GM23248 (cell line): ENCODE results near the gene PDZD7. TPM values are rescaled to one million over a fixed set of nuclear protein-coding genes. Genes with fewer than 3 reads are reported as not detected.

Source experiments
- DNase-seq: peaks from one replicate; pipeline ENCODE4 v3.0.0-alpha.2; 2015
- H2AFZ ChIP-seq: fragments of 200-600 bp; sonication (generic); 2 replicates; pipeline ENCODE4 v1.6.1; 2016; ENCODE audit warnings: antibody characterized with exemption
- H3F3A ChIP-seq: fragments of 200-600 bp; sonication (generic); 2 replicates; pipeline ENCODE4 v1.6.1; 2016; ENCODE audit warnings: mild to moderate bottlenecking, antibody characterized with exemption, mixed run types; ENCODE audit not compliant: insufficient read depth
- H3K27ac ChIP-seq: fragments of 200-600 bp; sonication (generic); 2 replicates; pipeline ENCODE4 v1.5.1; 2016; ENCODE audit warnings: mild to moderate bottlenecking
- H3K27me3 ChIP-seq: fragments of 200-600 bp; sonication (generic); replicated peaks from 2 replicates; pipeline ENCODE4 v1.6.1; 2016; ENCODE audit warnings: mild to moderate bottlenecking; ENCODE audit not compliant: insufficient read depth
- H3K36me3 ChIP-seq: fragments of 200-600 bp; sonication (generic); 2 replicates; pipeline ENCODE4 v1.6.1; 2016; ENCODE audit warnings: low read depth, mild to moderate bottlenecking
- H3K4me1 ChIP-seq: fragments of 200-600 bp; sonication (generic); 2 replicates; pipeline ENCODE4 v1.6.1; 2016; ENCODE audit warnings: mild to moderate bottlenecking; ENCODE audit not compliant: insufficient read depth
- H3K4me2 ChIP-seq: fragments of 200-600 bp; sonication (generic); one replicate; pipeline ENCODE4 v1.6.1; 2016; ENCODE audit warnings: mild to moderate bottlenecking; ENCODE audit not compliant: unreplicated experiment
- H3K4me3 ChIP-seq: fragments of 200-600 bp; sonication (generic); 2 replicates; pipeline ENCODE4 v1.5.1; 2016; ENCODE audit warnings: mild to moderate bottlenecking
- H3K79me2 ChIP-seq: fragments of 200-600 bp; sonication (generic); 2 replicates; pipeline ENCODE4 v1.6.1; 2016; ENCODE audit warnings: mild to moderate bottlenecking; ENCODE audit not compliant: insufficient read depth
- H3K9ac ChIP-seq: fragments of 200-600 bp; sonication (generic); 2 replicates; pipeline ENCODE4 v1.6.1; 2016; ENCODE audit warnings: mild to moderate bottlenecking
- H3K9me2 ChIP-seq: fragments of 200-600 bp; sonication (generic); 2 replicates; pipeline ENCODE4 v1.6.1; 2016; ENCODE audit warnings: mixed run types, mild to moderate bottlenecking, moderate library complexity; ENCODE audit not compliant: insufficient read depth
- H3K9me3 ChIP-seq: fragments of 200-600 bp; sonication (generic); one replicate; pipeline ENCODE4 v1.6.1; 2017; ENCODE audit warnings: low read depth
- H4K20me1 ChIP-seq: fragments of 200-600 bp; sonication (generic); 2 replicates; pipeline ENCODE4 v1.6.0; 2016; ENCODE audit not compliant: insufficient read depth
- EZH2 ChIP-seq: fragments of 200-600 bp; sonication (generic); IDR thresholded peaks from 2 replicates; pipeline ENCODE4 v1.6.1; 2018; ENCODE audit warnings: antibody characterized with exemption, mild to moderate bottlenecking; ENCODE audit not compliant: insufficient read depth, poor library complexity, severe bottlenecking
- EZH2phosphoT487 ChIP-seq: fragments of 200-600 bp; sonication (generic); IDR thresholded peaks from 2 replicates; pipeline ENCODE4 v1.6.1; 2018; ENCODE audit warnings: antibody characterized with exemption, moderate library complexity, mild to moderate bottlenecking, low read depth; ENCODE audit not compliant: insufficient read depth
- WGBS, 2 experiments: methylation state at CpG; one replicate each; pipeline ENCODE4 v1.1.6; 2015 to 2017; ENCODE audit warnings: low lambda C conversion rate in 2 of 2, low coverage in 1 of 2; ENCODE audit errors: missing lambda C conversion rate in 2 of 2; 5-methylcytosine and 5-hydroxymethylcytosine counted together
- in situ Hi-C: fragments of 300-500 bp; cut with MboI; formaldehyde crosslinking; loops from 2 replicates; pipeline ENCODE4 v1.15.0; 2020
- polyA plus RNA-seq: library from polyadenylated mRNA; unstranded; fragments of >200 nt; fragmentation: Nextera tagmentation; extraction: Ambion mirVana; gene quantifications from 2 replicates; pipeline ENCODE4 v1.2.1, GENCODE V29; 2016
- total RNA-seq: library from RNA; depleted of rRNA; stranded (reverse); fragments of >200 nt; shearing (Covaris generic); gene quantifications from 2 replicates; pipeline ENCODE4 v1.2.3, GENCODE V29; 2014

The PDZD7 gene
- total and polyA plus RNA-seq, 2 experiments from 2014 or later: 0.54 to 1.1 TPM

GRCh38 chr10:101043363-101043707 lies 12.4 kb upstream of the PDZD7 start:
- Histone ChIP-seq H3K9me2 (no peaks in the 10 kb centered on the region), H3K9ac (peak overlapping the region; percentile 93), H3K9me3 (no peaks in the 10 kb centered on the region), H3F3A (peaks cover 35% of the 10 kb centered on the region), H4K20me1 (no peaks in the 10 kb centered on the region), H3K4me2 (peak overlapping the region; percentile 100), H3K4me1 (peaks cover 13% of the 10 kb centered on the region), H3K27ac (peak overlapping the region; percentile 95), H3K27me3 (peaks cover 5% of the 10 kb centered on the region), H3K36me3 (peaks cover under 1% of the 10 kb centered on the region; the same call in 1 of the 2 replicates), H3K4me3 (peak overlapping the region; percentile 87), H3K79me2 (no peaks in the 10 kb centered on the region), H2AFZ (peak overlapping the region; percentile 99)
- peak; percentile 46 for DNase-seq
- in situ Hi-C loops: no loop called here
- TF ChIP-seq EZH2phosphoT487 (no peak), EZH2 (no peak)
- 2 to 10% methylated on average over 2 of the region's 2 CpGs for WGBS, 2 experiments

- Histone ChIP-seq H3K9me2 (no peaks in the 10 kb centered on the region), H3K4me3 (peak overlapping the region; percentile 87), H3K36me3 (peaks cover 6% of the 10 kb centered on the region), H3K27ac (peak overlapping the region; percentile 95), H3K4me1 (peaks cover 13% of the 10 kb centered on the region), H3K9me3 (no peaks in the 10 kb centered on the region), H4K20me1 (no peaks in the 10 kb centered on the region), H3K4me2 (peak overlapping the region; percentile 100), H3K79me2 (no peaks in the 10 kb centered on the region), H2AFZ (peak overlapping the region; percentile 99), H3K9ac (peak overlapping the region; percentile 93), H3F3A (peaks cover 40% of the 10 kb centered on the region), H3K27me3 (no peaks in the 10 kb centered on the region; the same call in none of the 2 replicates)
- DNase-seq: peak; percentile 97
- no peak for TF ChIP-seq EZH2phosphoT487
- TF ChIP-seq EZH2: no peak
- 0 to 1% methylated on average over 37 to 40 of the region's 40 CpGs for WGBS, 2 experiments
- in situ Hi-C loops: no loop called here
Observed at GRCh38 chr10:101042667-101043362, 11.9 kb upstream of the PDZD7 start.

GRCh38 chr10:101042118-101042517 lies 11.2 kb upstream of the PDZD7 start:
- no peak for DNase-seq
- 37 to 39% methylated on average over 4 of the region's 4 CpGs for WGBS, 2 experiments
- peak overlapping the region; percentile 93 for H3K9ac ChIP-seq
- H3K4me3 ChIP-seq: peak overlapping the region; percentile 87
- no peaks in the 10 kb centered on the region for H3K79me2 ChIP-seq
- peak overlapping the region; percentile 99; the same call in 1 of the 2 replicates for H2AFZ ChIP-seq
- H3K4me2 ChIP-seq: peak overlapping the region; percentile 100
- in situ Hi-C loops: no loop called here
- peaks cover 12% of the 10 kb centered on the region for H3K36me3 ChIP-seq
- H3K4me1 ChIP-seq: peaks cover 13% of the 10 kb centered on the region
- H3K27ac ChIP-seq: peak overlapping the region; percentile 95
- no peaks in the 10 kb centered on the region for H4K20me1 ChIP-seq
- TF ChIP-seq EZH2 (no peak), EZH2phosphoT487 (no peak)
- H3K9me2 ChIP-seq: no peaks in the 10 kb centered on the region
- peaks cover 44% of the 10 kb centered on the region for H3F3A ChIP-seq
- no peaks in the 10 kb centered on the region for H3K9me3 ChIP-seq
- no peaks in the 10 kb centered on the region; the same call in 1 of the 2 replicates for H3K27me3 ChIP-seq

- Histone ChIP-seq H3K4me1 (peaks cover 13% of the 10 kb centered on the region), H3K9me2 (no peaks in the 10 kb centered on the region), H3K4me2 (no peak overlapping the region), H4K20me1 (no peaks in the 10 kb centered on the region), H3K36me3 (peaks cover 18% of the 10 kb centered on the region), H3F3A (peaks cover 44% of the 10 kb centered on the region), H2AFZ (no peak overlapping the region), H3K27ac (peak overlapping the region; percentile 95; the same call in 1 of the 2 replicates), H3K4me3 (no peak overlapping the region), H3K79me2 (peaks cover 6% of the 10 kb centered on the region), H3K27me3 (no peaks in the 10 kb centered on the region), H3K9me3 (no peaks in the 10 kb centered on the region), H3K9ac (no peak overlapping the region; the same call in 1 of the 2 replicates)
- no peak for TF ChIP-seq EZH2
- 20 to 22% methylated on average over 5 to 6 of the region's 6 CpGs for WGBS, 2 experiments
- in situ Hi-C loops: no loop called here
- peak; percentile 92 for DNase-seq
Observed at GRCh38 chr10:101041252-101041761, 10.4 kb upstream of the PDZD7 start.
